GM12874 (cell line): ENCODE results near the gene FABP1.

Experiments used
- CTCF ChIP-seq: IDR thresholded peaks from 2 replicates; pipeline ENCODE4 v1.5.1; 2011; ENCODE audit warnings: low read depth, mild to moderate bottlenecking, control low read depth, low read length, moderate library complexity; ENCODE audit not compliant: insufficient read depth

The FABP1 gene

GRCh38 chr2:88110830-88111229 is 17.0 kb downstream of the FABP1 start:
- no peak for TF ChIP-seq CTCF

DNA sequence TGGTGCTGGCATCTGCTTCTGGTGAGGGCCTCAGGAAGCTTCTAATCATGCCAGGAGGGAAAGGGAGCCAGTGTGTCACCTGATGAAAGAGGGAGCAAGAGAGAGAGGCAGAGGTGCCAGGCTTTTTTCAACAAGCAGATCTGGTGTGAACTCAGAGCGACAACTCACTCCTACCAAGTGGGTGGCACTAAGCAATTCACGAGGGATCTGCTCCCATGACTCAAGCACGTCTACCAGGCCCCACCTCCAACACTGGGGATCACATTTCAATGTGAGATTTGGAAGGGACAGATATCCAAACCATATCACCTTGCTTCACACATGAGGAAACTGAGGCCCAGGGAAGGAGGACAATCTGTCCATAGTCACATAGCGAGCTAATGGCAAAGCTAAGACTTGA is 19.1 kb downstream of the FABP1 start:
- no peak for TF ChIP-seq CTCF

DNA sequence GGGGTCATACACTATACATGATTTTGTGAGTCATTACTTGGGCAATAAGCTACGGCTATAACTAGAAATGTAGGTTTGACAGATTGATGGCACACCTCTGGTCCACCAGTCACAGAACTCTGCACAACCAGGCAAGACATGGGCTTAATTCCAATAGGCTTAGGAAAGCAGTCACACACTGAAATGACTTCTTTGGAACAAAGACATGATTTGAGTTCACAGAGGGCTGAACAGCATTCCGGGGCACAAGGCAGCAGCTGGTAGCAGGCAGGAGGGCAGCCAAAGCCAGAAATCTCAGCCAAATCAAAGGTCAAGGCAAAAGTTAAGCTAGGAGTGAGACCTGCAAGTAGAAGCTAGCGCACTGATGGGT is 27.4 kb downstream of the FABP1 start:
- TF ChIP-seq CTCF: no peak

DNA sequence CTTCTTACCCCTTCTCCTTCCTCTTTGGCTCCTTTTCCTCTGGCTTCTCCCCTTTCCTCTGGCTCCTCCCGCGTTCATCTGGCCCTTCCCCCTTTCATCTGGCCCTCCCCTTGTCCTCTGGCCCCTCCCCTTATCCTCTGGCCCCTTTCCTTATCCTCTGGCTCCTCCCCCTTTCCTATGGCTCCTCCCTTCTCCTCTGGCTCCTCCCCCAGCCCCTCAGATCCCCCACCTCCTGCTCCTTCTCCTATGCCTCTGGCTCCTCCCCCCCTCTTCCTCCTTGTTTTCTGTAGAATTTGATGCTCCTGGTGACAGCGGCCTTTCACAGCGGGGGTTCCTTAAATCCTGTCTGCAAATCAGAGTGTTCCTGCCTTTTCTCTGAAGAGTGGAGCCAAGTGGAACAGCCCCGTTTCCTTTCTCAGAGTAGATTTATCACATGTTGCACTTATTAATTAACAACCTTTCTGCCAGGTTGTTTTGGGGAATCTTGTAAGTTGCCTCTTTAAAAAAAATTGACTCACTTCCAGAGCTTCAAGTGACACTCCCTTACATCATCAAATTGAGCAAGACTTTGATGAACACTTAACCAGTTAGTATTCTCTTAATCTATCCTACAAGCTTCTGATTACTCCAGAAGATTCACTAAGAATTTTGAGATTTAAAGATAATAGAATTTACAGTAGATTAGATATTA is 27.9 kb downstream of the FABP1 start:
- TF ChIP-seq CTCF: no peak

- no peak for TF ChIP-seq CTCF
These were observed 29.3 kb downstream of the FABP1 start for GRCh38 chr2:88098558-88098900.

GRCh38 chr2:88097891-88098557 is 29.8 kb downstream of the FABP1 start:
- TF ChIP-seq CTCF: no peak

DNA sequence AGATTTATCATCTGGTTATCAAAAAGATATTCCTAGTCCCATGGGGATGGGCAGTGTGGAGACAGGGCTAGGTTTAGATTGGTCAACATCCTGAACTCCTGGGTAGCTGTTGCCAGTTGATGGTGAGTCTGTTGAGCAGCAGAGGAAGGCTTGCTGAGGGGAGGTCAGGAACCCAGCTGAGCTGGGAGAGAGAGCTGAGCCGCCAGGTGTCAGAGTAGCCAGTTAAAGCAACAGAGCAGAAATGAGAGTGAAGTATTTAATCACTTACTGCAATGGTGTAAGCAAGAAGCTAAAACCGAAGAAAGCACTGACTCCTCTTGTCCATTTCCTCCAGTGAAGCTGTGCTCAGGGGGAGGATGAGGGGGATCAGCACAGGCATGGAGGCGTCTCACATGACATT is 30.7 kb downstream of the FABP1 start:
- no peak for TF ChIP-seq CTCF
